C1 segment of cervical spinal cord (tissue), 14 donors: Measurements from ENCODE around the gene NAA15.
A peak's percentile ranks its signal among the peaks of the same experiment; 100 is the strongest.
"Not testable (repeated sequence)": the region's sequence is repeated elsewhere in the genome, so short reads cannot be mapped to it uniquely, and the experiment has no call there.

Experiments used
- DNase-seq, 14 donors: peaks; one replicate each; lab custom pipeline; 2025; lab: John Stamatoyannopoulos, UW

Gene NAA15

GRCh38 chr4:139301113-139301820 lies at the start of gene NAA15:
NAA15 (plus strand) TSS chr4:139301505; CDS start chr4:139301778, 273 bp downstream.
- peak; percentile 92 to 99 (median 96) for DNase-seq

GRCh38 chr4:139253046-139253445 lies 48.3 kb upstream of the NAA15 start:
- DNase-seq, result no peak

DNA sequence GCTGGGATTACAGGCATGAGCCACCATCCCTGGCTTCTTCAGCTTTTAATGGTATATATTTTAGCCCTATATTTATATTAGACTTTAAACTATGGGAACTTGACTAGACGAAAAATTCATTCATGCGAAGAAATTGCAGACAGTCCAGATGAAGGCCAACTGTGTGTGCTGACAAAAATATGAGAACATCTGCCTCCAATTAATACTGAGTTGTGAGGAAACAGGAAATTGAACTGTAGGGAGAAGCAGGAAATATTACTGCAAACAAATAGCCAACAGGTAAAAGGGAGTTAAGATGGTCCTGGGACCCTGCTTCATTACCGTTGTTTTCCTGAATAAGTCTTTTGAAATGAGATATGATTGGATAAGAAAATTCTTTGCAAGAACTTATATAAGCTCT lies 47.6 kb upstream of the NAA15 start:
- DNase-seq, result no peak

GRCh38 chr4:139255581-139255980 lies 45.7 kb upstream of the NAA15 start:
- not testable (repeated sequence) for DNase-seq

- no peak for DNase-seq
Observed at GRCh38 chr4:139256349-139256748, 45.0 kb upstream of the NAA15 start.

- no peak for DNase-seq
Observed at GRCh38 chr4:139265654-139266053, 35.7 kb upstream of the NAA15 start.

DNA sequence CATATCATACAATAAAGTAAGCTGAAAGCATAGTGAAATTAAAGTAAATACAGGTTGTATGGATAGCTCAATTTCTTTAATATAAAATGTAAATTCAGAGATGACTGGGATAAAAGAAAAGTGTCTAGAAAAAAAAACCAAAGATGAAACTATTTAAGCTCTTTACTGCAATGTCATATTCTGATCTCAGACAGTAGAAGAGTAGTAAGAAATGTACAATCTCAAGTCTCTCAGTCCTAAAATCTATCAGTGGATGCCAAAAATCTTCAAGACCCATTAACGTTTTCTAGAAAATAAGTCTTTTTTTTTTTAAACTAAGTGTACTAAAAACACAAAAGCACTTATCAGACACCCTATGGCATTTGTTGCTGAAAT lies 35.1 kb upstream of the NAA15 start:
- no peak for DNase-seq

DNA sequence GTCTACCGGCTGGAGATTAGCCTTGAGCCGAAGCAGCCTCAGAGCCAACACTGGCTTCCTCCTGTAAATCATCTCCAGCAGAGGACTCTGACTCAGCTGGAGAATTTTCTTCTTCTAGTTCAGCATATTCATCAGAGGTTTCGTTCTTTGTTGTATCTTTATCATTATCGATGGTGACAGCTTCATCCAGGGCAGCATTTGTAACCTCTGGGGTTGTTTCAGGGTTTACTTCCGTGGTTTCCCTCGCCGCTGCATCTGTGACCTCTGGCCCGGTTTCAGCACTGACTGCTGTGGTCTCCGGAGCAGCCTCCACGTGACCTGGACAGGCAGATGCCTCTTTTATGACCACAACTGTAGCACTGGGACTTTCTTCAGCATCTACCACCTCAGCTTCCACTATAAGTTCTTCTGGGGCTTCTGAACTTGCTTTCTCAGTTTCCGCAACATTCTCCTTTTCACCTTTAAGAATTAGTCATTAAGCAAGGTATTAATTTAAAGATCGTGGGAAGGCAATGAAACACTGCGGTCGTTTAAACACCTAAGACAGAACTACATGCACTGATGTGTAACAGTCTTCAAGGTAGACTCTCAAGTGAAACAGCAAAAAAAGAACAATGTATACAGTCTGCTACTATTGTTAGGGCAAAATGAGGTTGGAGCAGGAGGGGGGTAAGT lies 34.6 kb upstream of the NAA15 start:
- DNase-seq, result peak in 9 of 14 donors; percentile 9 to 50 (median 21)

- no peak for DNase-seq
Observed at GRCh38 chr4:139267301-139267700, 34.0 kb upstream of the NAA15 start.

GRCh38 chr4:139273835-139274234 lies 27.5 kb upstream of the NAA15 start:
- DNase-seq, result no peak

DNA sequence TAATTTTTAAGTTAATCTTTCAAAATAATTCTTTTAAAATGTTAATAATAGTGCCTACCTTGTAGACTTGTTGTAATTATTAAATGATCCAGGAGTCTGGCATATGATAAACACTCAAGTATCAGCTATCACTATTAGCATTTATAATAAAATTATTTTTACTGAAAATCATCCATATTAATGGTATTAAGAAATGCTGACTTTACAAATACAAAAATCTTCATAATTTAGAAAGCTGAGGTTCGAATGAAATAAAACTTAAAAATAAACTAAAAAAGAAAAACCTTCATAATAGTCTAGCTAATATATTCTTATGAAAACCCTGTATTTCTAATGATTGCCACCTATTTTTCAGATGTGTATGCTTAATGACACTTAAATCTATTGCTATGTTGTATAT lies 26.5 kb upstream of the NAA15 start:
- DNase-seq, result no peak

DNA sequence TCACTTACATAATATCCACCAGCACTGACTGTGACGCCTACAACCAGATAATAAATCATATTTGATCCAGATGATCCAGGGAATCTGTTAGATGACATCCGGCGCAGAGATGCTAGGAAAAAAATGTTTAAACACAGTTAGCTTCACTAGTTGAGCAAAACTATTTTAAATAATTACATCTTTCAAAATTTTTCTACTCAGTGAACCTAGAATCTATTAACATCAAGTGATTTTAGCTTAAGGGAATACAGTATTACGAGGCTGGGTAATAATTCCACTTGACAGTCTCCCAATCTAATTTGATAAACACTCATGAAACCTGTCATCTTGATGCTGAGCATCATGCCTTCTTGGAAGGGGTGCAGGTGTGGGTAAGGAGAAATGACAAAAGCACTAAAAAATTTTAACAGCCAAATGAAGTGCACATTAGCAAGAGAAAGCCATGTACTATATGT lies 26.0 kb upstream of the NAA15 start:
- DNase-seq, result peak in 1 of 14 donors; percentile 41

- no peak for DNase-seq
Observed at GRCh38 chr4:139278485-139278884, 22.8 kb upstream of the NAA15 start.

DNA sequence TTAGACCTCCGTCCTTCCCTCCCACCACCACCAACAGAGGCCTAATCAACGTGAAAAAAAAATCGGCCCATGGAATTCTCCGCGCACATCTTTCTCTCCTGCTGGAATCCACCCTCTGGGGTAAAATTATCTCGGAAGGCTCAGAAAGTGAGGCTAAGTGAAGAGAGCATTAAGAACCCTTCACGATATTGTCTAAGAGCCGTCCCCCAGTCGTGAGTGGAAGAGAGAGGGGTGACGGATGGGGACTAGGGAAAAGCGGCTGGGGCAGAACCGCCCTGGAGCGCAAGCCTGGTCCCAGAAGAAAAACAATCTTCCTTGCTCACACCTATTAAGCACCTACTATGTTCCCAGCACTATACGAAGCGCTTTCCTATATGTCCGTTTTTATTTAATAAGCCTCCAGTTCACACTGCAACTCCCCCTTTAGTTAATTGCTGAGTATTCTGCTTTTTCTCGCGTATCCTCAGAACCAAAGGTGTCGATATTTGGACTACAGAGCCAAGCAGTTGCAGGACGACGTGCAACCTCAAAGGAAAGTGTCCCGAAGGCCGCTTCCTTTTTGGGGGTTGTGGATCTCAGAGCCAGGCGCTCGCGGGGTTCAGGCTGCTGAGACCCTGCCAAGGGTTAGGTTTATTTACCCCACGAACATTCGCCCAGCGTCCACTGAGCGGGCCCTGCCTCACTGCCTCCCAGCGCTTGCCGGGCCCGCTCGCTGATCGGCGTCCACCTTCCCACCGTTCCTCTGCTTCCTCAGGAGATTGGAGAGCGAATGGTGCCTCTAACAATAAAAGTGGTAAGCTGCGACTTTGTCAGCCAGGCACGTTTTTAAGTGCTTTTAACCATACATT lies 22.2 kb upstream of the NAA15 start:
- peak in 2 of 14 donors; percentile 0 to 40 for DNase-seq

DNA sequence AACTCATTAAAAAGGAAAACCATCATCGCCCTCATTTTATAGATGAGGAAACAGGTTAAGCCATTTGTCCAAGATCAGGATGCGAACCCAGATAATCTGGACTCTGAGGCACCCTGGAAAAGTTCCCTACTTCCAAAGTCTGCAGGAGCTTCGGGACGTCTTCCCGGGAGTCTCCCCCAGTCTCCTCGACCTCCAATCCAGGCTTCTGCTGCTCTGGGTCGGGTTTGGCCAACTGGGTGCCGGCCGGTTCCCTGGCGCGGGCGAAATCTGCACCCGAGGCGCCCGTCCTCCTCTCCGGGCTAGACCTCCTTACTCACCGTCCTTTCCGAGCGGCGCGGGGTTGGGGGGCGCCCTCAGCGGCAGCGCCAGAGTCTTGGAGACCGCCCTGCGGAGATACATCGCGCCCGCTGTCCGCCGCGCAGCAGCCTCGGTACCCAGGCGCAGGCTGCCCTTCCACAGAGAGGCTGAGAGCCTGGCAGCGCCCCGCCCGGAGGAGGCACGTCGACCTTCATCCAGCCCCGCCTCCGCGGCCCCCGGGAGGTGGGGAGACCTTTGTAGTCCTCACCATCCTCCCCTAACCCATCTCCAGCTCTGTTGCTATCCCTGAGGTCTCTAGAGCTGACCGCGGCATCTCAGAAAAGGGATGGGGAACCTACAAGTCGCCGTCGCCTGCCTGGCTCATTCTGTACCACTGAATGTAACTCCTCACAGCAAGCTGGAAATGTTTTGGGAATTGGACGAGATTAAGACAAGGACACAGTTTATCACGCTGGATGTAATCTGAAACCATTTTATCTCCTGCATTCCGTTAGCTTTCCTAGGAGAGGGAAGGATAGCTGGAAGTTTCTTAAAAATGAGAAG lies 21.3 kb upstream of the NAA15 start, which contains the start of gene MGARP:
Gene MGARP, minus strand, starts transcription at position 466 of the 861 bp plus-strand sequence. Its CDS starts 67 bp downstream, at position 399.
- DNase-seq, result peak in 9 of 14 donors; percentile 1 to 80 (median 11)

- no peak for DNase-seq
Observed at GRCh38 chr4:139282065-139282720, 19.1 kb upstream of the NAA15 start.

DNA sequence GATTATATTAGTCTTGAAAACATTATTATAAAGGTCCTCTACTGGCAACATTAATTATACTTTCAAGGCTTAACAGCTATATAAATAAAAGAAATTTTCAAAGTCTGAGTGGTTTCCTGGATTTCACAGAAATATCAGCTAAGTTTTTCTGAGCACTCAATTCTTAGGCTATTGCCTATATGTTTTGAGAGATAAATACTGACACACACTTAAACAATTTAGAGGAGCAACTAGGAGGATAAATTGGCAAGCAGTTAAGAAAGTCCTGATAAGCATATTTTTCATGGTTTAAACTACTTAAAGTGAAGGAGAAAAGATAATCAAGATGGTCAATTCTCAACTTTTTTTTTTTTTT lies 18.6 kb upstream of the NAA15 start:
- DNase-seq, result no peak

- DNase-seq, result no peak
Observed at GRCh38 chr4:139286186-139286698, 15.1 kb upstream of the NAA15 start.

DNA sequence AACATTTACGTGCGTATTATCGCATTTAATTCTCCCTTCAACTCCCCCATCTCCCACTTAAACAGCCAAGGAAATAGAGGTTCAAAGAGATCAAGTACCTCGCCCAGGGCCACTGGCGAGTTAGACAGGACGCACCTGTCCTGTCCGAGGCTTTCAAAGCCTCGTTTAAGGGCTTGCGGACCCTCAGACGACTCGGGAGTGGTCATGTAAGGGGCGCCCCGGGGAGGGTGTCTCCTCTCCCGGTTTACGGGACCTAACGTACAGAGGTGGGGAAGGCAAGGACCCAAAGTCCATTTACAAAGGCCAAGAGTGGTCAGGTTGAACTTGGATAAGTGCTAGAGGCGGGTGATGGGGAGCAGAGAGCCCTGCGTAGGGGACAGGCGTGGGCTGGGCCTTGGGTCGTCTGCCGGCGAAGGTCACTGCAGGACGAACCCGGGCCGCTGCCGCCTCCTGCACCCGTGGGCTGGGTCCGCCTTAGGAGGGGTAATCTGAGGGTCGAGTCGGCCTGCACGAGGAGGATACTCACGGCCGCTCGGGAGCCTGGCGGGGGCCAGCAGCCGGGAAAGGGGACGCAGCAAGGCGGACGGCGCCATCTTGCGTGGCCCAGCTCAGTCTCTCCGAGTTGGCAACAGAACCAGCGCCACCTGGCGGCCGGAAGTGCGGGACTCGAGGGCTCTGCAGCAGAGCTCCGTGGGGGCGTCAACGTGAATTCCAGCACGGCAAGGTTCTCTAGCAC lies 5.9 kb upstream of the NAA15 start:
- DNase-seq, result peak; percentile 45 to 93 (median 89)

DNA sequence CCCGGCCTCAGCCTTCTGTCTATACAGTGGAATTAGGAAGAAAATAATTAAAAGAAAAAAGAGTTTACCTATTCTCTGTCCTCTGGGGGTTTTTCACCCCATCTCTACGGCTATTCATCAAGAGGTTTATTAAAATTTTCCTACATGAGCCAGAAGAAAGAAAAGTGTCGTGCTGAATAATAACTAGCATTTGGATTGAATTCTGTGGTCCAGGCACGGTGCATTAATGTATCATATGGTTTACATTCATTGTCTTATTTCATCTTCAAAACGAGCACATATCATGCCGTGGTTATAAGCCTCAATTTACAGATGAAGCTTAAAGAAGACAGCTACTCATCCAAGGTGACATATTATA lies 5.4 kb upstream of the NAA15 start:
- DNase-seq, result no peak
